GM21529 (cell line): ENCODE measurements around the gene CDCA4.

Experiments used
- ATAC-seq: cut with Tn5 transposase; IDR thresholded peaks from one replicate; pipeline ENCODE4 v1.9.1; 2021; ENCODE audit not compliant: unreplicated experiment

CDCA4 gene

GRCh38 chr14:104966981-104967385 lies 53.9 kb downstream of the CDCA4 start:
- ATAC-seq: no peak

GRCh38 chr14:104966261-104966865 lies 54.5 kb downstream of the CDCA4 start:
- no peak for ATAC-seq

GRCh38 chr14:104965561-104966231 lies 55.2 kb downstream of the CDCA4 start:
- no peak for ATAC-seq

GRCh38 chr14:104964546-104964945 lies 56.3 kb downstream of the CDCA4 start:
- ATAC-seq: no peak
